HG03045 (cell line): ENCODE results near the gene HNRNPL.

Source experiments
- ATAC-seq: cut with Tn5 transposase; IDR thresholded peaks from one replicate; pipeline ENCODE4 v1.9.1; 2021; ENCODE audit warnings: mild to moderate bottlenecking, moderate library complexity; ENCODE audit not compliant: unreplicated experiment

Gene HNRNPL

GRCh38 chr19:38846097-38846496 lies 3.7 kb downstream of the HNRNPL start:
- ATAC-seq = no peak

- ATAC-seq = no peak
Measured at GRCh38 chr19:38845374-38846024, 4.3 kb downstream of the HNRNPL start.

- no peak for ATAC-seq
Measured at GRCh38 chr19:38844093-38844686, 5.6 kb downstream of the HNRNPL start.

- no peak for ATAC-seq
Measured at GRCh38 chr19:38843175-38843758, 6.5 kb downstream of the HNRNPL start.

- ATAC-seq = no peak
Measured at GRCh38 chr19:38842439-38843174, 7.2 kb downstream of the HNRNPL start.

GRCh38 chr19:38841787-38842438 lies 7.9 kb downstream of the HNRNPL start:
- no peak for ATAC-seq

GRCh38 chr19:38841180-38841766 lies 8.5 kb downstream of the HNRNPL start:
- ATAC-seq = no peak

GRCh38 chr19:38840583-38840968 lies 9.2 kb downstream of the HNRNPL start:
- no peak for ATAC-seq

- ATAC-seq = no peak
Measured at GRCh38 chr19:38839816-38840582, 9.8 kb downstream of the HNRNPL start.

- ATAC-seq = no peak
Measured at GRCh38 chr19:38838986-38839761, 10.6 kb downstream of the HNRNPL start.

- ATAC-seq = no peak
Measured at GRCh38 chr19:38838208-38838985, 11.4 kb downstream of the HNRNPL start.

GRCh38 chr19:38837656-38838121 lies 12.1 kb downstream of the HNRNPL start:
- no peak for ATAC-seq

- ATAC-seq = no peak
Measured at GRCh38 chr19:38836983-38837626, 12.7 kb downstream of the HNRNPL start.

GRCh38 chr19:38836159-38836982 lies 13.4 kb downstream of the HNRNPL start:
- ATAC-seq = no peak

- no peak for ATAC-seq
Measured at GRCh38 chr19:38834590-38834989, 15.2 kb downstream of the HNRNPL start.

GRCh38 chr19:38834104-38834490 lies 15.7 kb downstream of the HNRNPL start:
- no peak for ATAC-seq

- no peak for ATAC-seq
Measured at GRCh38 chr19:38833092-38833425, 16.7 kb downstream of the HNRNPL start.
